GM19035 (cell line): Measurements from ENCODE around the gene CEL.
"Not testable (repeated sequence)": the region's sequence is repeated elsewhere in the genome, so short reads cannot be mapped to it uniquely, and the experiment has no call there.

ENCODE experiments used
- ATAC-seq: cut with Tn5 transposase; IDR thresholded peaks from one replicate; pipeline ENCODE4 v1.9.1; 2021; ENCODE audit not compliant: unreplicated experiment

The CEL gene

GRCh38 chr9:133063159-133063499 lies 1.3 kb downstream of the CEL start:
- no peak for ATAC-seq

GRCh38 chr9:133063500-133064231 lies 1.9 kb downstream of the CEL start:
- no peak for ATAC-seq

- ATAC-seq = no peak
Measured at GRCh38 chr9:133064241-133065069, 2.7 kb downstream of the CEL start.

GRCh38 chr9:133065070-133065388 lies 3.2 kb downstream of the CEL start:
- ATAC-seq = no peak

GRCh38 chr9:133066181-133066983 lies 4.6 kb downstream of the CEL start:
- ATAC-seq = no peak

- ATAC-seq = no peak
Measured at GRCh38 chr9:133067006-133067405, 5.2 kb downstream of the CEL start.

- ATAC-seq = no peak
Measured at GRCh38 chr9:133067813-133068212, 6.0 kb downstream of the CEL start.

- ATAC-seq = not testable (repeated sequence)
Measured at GRCh38 chr9:133068431-133068830, 6.7 kb downstream of the CEL start.

- ATAC-seq = not testable (repeated sequence)
Measured at GRCh38 chr9:133070500-133070961, 8.8 kb downstream of the CEL start.

- ATAC-seq = not testable (repeated sequence)
Measured at GRCh38 chr9:133070985-133071384, 9.2 kb downstream of the CEL start.

GRCh38 chr9:133071484-133072150 lies 9.8 kb downstream of the CEL start:
- no peak for ATAC-seq

- not testable (repeated sequence) for ATAC-seq
Measured at GRCh38 chr9:133072210-133072609, 10.4 kb downstream of the CEL start.

GRCh38 chr9:133073086-133074014 lies 11.6 kb downstream of the CEL start:
- ATAC-seq = no peak

- no peak for ATAC-seq
Measured at GRCh38 chr9:133074111-133074651, 12.4 kb downstream of the CEL start.

- no peak for ATAC-seq
Measured at GRCh38 chr9:133075925-133076630, 14.3 kb downstream of the CEL start.

- no peak for ATAC-seq
Measured at GRCh38 chr9:133076691-133077090, 14.9 kb downstream of the CEL start.

- no peak for ATAC-seq
Measured at GRCh38 chr9:133078486-133078885, 16.7 kb downstream of the CEL start.

- ATAC-seq = no peak
Measured at GRCh38 chr9:133080161-133080560, 18.4 kb downstream of the CEL start.
